Breast epithelium (tissue), 4 donors: ENCODE data around the gene LAMTOR2. TPM values are rescaled to one million over a fixed set of nuclear protein-coding genes. Genes with fewer than 3 reads are reported as not detected.

ENCODE experiments used
- DNase-seq, 2 donors: peaks; one replicate each; pipeline ENCODE4 v3.0.0-alpha.2; 2019; ENCODE audit warnings: low spot score in 2 of 2
- H3K27ac ChIP-seq, 2 donors: fragments of 200-600 bp; sonication (generic) in 1 of 2; one replicate each; pipeline ENCODE4 v1.5.1; 2016 to 2019; ENCODE audit warnings: mild to moderate bottlenecking in 1 of 2
- H3K27me3 ChIP-seq, 2 donors: fragments of 200-600 bp; sonication (generic) in 1 of 2; one replicate each; pipeline versions ENCODE4 v1.5.1 to v1.6.0; 2017 to 2019; ENCODE audit warnings: control low read depth in 1 of 2, mild to moderate bottlenecking in 1 of 2
- H3K36me3 ChIP-seq: fragments of 200-600 bp; one replicate; pipeline ENCODE4 v1.5.1; 2019
- H3K4me1 ChIP-seq, 2 donors: fragments of 200-600 bp; sonication (generic); one replicate each; pipeline ENCODE4 v1.5.1; 2016 to 2019; ENCODE audit warnings: control low read depth in 1 of 2
- H3K4me3 ChIP-seq, 3 donors: fragments of 200-600 bp; sonication (generic); 1 replicate in 2 of 3; 2 replicates in 1 of 3; pipeline ENCODE4 v1.5.1; 2016 to 2019; ENCODE audit warnings: mild to moderate bottlenecking in 3 of 3, moderate library complexity in 2 of 3
- H3K9me3 ChIP-seq, 2 donors: fragments of 200-600 bp; sonication (generic) in 1 of 2; one replicate each; pipeline ENCODE4 v1.5.1; 2016 to 2019; ENCODE audit warnings: control low read depth in 1 of 2
- POLR2A ChIP-seq: fragments of 450-650 bp; IDR thresholded peaks from one replicate; pipeline ENCODE4 v1.6.1; 2016; ENCODE audit warnings: antibody characterized with exemption, mild to moderate bottlenecking, moderate library complexity
- POLR2AphosphoS5 ChIP-seq, 3 donors: sonication (generic); formaldehyde crosslinking; IDR thresholded peaks; one replicate each; pipeline ENCODE4 v1.6.1; 2017; ENCODE audit warnings: antibody characterized with exemption in 3 of 3
- intact Hi-C: fragments of 100-400 bp; cut with DNase I; formaldehyde crosslinking; loops from one replicate; pipeline ENCODE4 v1.15.1; 2023; ENCODE audit warnings: low total_unique reads
- total RNA-seq, 3 donors: library from RNA; depleted of rRNA; stranded (reverse); fragments of >200 nt; gene quantifications; one replicate each; pipeline ENCODE4 v1.1.0, GENCODE V29; 2016
- TF ChIP-seq, protein P1 (sequence below), 3 donors: fragments of 450-650 bp; IDR thresholded peaks; one replicate each; pipeline ENCODE4 v1.5.1; 2016 to 2017; ENCODE audit warnings: antibody characterized with exemption in 3 of 3, mild to moderate bottlenecking in 3 of 3, moderate library complexity in 3 of 3

LAMTOR2 gene
- total RNA-seq, 3 donors from 2014 or later = 60.7 to 75.5 (median 69.8) TPM

DNA sequence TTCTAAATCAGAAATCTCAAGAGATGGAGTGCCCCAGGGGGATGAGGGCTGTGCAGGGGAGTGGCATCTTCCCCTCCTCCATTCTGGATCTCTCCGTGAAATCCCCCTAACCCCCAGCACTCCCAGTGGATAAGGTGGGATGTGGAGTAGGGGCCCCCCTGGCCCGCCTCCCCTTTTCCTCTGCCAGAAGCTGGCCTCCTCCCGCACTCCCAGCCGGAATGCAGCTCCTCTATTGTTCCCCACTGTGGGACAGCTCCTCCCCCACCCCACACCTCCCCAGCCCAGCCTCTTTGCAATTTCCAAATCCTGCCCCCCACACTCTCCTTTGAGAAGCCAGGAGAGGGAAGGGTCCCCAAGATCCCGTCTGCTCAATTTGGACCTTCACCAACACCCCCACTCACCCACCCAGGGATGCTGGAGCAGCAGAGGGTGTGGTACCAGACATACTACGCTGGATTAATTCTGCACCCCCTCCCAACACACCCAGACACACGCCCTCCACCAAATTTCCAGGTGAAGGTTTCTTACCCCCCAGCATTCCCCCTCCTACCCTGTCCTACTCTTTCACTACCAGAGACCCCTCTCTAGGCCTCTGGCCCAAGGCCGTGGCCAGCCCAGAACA, 25.8 kb downstream of the LAMTOR2 start:
- Histone ChIP-seq H3K27ac (peak overlapping the region; percentile 48 to 52), H3K4me3 (peak overlapping the region in 2 of 3 donors; percentile 89 to 95), H3K4me1 (no peaks in the 10 kb centered on the region), H3K27me3 (no peaks in the 10 kb centered on the region), H3K9me3 (no peaks in the 10 kb centered on the region), H3K36me3 (no peaks in the 10 kb centered on the region)
- DNase-seq = no peak
- TF ChIP-seq POLR2A = no peak
- TF ChIP-seq POLR2AphosphoS5 (IDR thresholded peaks at IDR 0.05) = no peak
- TF ChIP-seq, protein P1, sequence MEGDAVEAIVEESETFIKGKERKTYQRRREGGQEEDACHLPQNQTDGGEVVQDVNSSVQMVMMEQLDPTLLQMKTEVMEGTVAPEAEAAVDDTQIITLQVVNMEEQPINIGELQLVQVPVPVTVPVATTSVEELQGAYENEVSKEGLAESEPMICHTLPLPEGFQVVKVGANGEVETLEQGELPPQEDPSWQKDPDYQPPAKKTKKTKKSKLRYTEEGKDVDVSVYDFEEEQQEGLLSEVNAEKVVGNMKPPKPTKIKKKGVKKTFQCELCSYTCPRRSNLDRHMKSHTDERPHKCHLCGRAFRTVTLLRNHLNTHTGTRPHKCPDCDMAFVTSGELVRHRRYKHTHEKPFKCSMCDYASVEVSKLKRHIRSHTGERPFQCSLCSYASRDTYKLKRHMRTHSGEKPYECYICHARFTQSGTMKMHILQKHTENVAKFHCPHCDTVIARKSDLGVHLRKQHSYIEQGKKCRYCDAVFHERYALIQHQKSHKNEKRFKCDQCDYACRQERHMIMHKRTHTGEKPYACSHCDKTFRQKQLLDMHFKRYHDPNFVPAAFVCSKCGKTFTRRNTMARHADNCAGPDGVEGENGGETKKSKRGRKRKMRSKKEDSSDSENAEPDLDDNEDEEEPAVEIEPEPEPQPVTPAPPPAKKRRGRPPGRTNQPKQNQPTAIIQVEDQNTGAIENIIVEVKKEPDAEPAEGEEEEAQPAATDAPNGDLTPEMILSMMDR (IDR thresholded peaks at IDR 0.05) = no peak
- intact Hi-C loops = loop anchor here (10.0 kb wide), 1 partner anchor 144 kb away; no protein-coding TSS in a partner anchor

DNA sequence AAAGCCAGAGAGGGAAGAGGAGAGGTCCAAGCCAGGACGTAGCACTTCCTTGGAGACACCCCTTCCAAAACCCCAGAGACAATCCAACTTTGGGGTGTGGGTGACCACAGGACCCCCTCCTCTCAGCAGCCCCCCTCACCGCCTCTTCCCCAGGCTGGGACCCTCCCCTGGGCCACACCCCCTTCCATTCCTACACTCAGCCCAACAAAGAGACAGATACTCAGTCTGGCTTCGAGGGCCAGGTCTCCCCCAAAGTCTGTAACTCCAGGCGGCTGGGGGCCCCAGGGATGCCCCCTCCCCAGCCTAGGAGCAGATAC, 26.2 kb downstream of the LAMTOR2 start:
- no peaks in the 10 kb centered on the region for H3K9me3 ChIP-seq
- TF ChIP-seq POLR2AphosphoS5 (IDR thresholded peaks at IDR 0.05) (no peak), POLR2A (no peak)
- TF ChIP-seq, protein P1 (IDR thresholded peaks at IDR 0.05) = no peak
- intact Hi-C loops = loop anchor here (10.0 kb wide), 1 partner anchor 144 kb away; no protein-coding TSS in a partner anchor
- H3K4me3 ChIP-seq = peak overlapping the region in 2 of 3 donors; percentile 89 to 95
- no peaks in the 10 kb centered on the region for H3K27me3 ChIP-seq
- no peaks in the 10 kb centered on the region for H3K36me3 ChIP-seq
- no peak for DNase-seq
- no peaks in the 10 kb centered on the region for H3K4me1 ChIP-seq
- peak overlapping the region; percentile 48 to 52 for H3K27ac ChIP-seq

DNA sequence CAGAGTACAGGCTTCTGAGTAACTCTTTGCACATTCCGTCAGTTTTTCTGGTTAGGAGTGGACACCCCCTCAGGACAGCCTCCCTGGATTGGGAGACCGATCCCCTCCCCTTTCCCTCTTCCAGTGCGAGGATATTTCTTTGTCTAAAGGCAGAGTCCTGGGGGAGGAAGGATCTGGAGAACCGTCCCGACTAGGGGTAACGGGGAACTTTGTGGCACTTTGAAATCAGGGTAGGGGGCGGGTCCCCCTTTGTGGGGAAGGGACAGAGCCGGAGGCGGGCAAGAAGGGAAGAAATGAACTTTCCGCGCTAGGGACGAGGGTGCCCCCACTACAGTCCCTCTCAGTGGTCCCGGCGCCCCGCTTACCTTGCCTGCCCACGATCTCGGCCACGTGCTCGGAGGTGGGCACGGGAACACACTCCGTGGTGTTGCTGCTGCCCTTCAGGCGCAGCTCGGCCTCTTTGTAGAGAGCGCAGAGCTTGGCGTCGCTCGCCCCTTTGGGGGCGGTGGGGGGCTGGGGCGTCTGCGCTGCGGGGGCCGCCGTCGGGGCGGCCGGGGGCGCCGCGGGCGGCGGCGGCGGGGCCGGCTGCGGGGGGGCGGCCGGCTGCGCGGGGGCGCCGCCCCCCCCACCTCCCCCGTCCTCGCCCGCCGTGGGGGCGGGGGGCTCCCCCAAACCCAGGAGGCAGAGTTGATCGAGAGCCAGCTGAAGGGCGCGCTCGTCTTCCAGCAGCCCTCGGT, 26.8 kb downstream of the LAMTOR2 start:
- no peaks in the 10 kb centered on the region for H3K27me3 ChIP-seq
- intact Hi-C loops = loop anchor here (10.0 kb wide), 1 partner anchor 143 kb away; no protein-coding TSS in a partner anchor
- DNase-seq = no peak
- no peaks in the 10 kb centered on the region for H3K9me3 ChIP-seq
- peak overlapping the region; percentile 89 to 95 (median 93) for H3K4me3 ChIP-seq
- peak overlapping the region; percentile 48 to 79 for H3K27ac ChIP-seq
- TF ChIP-seq, protein P1 (IDR thresholded peaks at IDR 0.05) = no peak
- TF ChIP-seq POLR2AphosphoS5 (IDR thresholded peaks at IDR 0.05) (no peak), POLR2A (no peak)
- H3K4me1 ChIP-seq = no peaks in the 10 kb centered on the region
- H3K36me3 ChIP-seq = no peaks in the 10 kb centered on the region

DNA sequence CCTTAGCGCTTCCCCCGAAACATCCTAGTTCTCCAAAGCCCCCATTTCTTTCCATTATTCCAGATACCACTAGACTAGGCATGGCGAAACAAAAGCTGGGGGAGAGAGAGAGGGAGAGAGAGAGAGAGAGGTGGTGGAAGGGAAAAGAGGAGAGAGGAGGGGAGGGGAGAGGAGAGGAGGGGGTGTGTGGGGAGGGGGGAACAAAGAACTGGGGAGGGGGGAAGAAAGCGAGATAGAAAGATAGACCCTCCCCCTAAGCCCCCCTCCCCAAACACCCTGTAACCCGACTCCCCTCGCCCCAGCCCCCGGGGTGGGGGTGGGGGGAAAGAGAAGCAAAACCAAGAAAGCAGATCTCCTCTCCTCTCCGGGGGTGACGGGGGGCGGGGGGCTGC, 27.3 kb downstream of the LAMTOR2 start:
- peak overlapping the region; percentile 89 to 95 (median 93) for H3K4me3 ChIP-seq
- no peaks in the 10 kb centered on the region for H3K27me3 ChIP-seq
- intact Hi-C loops = loop anchor here (2.0 to 10.0 kb wide), 2 partner anchors 143 to 211 kb away; no protein-coding TSS in a partner anchor
- peak overlapping the region; percentile 61 to 79 for H3K27ac ChIP-seq
- H3K9me3 ChIP-seq = no peaks in the 10 kb centered on the region
- DNase-seq = no peak
- H3K36me3 ChIP-seq = no peaks in the 10 kb centered on the region
- TF ChIP-seq POLR2A (no peak), POLR2AphosphoS5 (IDR thresholded peaks at IDR 0.05) (no peak)
- TF ChIP-seq, protein P1 (IDR thresholded peaks at IDR 0.05) = no peak
- H3K4me1 ChIP-seq = peaks cover 0 to 5% of the 10 kb centered on the region in 2 donors
